CD4-positive, alpha-beta memory T cell (primary cell): Measurements from ENCODE around the gene LCN2. TPM values are rescaled to one million over a fixed set of nuclear protein-coding genes. Genes with fewer than 3 reads are reported as not detected.
A peak's percentile ranks its signal among the peaks of the same experiment; 100 is the strongest.

Experiments
- CTCF ChIA-PET: fragments of 350-600 bp; sonication (Branson Sonifier 250); formaldehyde crosslinking; loops from one replicate; lab custom pipeline; 2021; ENCODE audit warnings: inconsistent platforms; ENCODE audit not compliant: partially characterized antibody; lab: Charles Lee
- POLR2A ChIA-PET: fragments of 350-600 bp; sonication (Branson Sonifier 250); formaldehyde crosslinking; loops from one replicate; lab custom pipeline; 2021; ENCODE audit not compliant: partially characterized antibody; lab: Charles Lee
- DNase-seq, 5 donors: peaks; one replicate each; pipeline versions ENCODE4 v3.0.0 to v3.0.0-alpha.2; 2020 to 2022; ENCODE audit warnings: mixed read lengths in 1 of 5
- H3K27ac ChIP-seq: one replicate; pipeline ENCODE4 v1.7.0; 2013; ENCODE audit warnings: low read depth, low read length
- H3K27me3 ChIP-seq: 2 replicates; pipeline ENCODE4 v1.7.0; 2013; ENCODE audit warnings: mild to moderate bottlenecking, low read length, moderate library complexity; ENCODE audit not compliant: insufficient read depth
- H3K36me3 ChIP-seq: 2 replicates; pipeline ENCODE4 v1.7.0; 2013; ENCODE audit warnings: mild to moderate bottlenecking, low read length, moderate library complexity; ENCODE audit not compliant: insufficient read depth
- H3K4me1 ChIP-seq: 2 replicates; pipeline ENCODE4 v1.7.0; 2013; ENCODE audit warnings: mild to moderate bottlenecking, low read length, moderate library complexity; ENCODE audit not compliant: insufficient read depth
- H3K4me3 ChIP-seq, 2 donors: one replicate each; pipeline ENCODE4 v1.7.0; 2013; ENCODE audit warnings: low read length in 2 of 2, mild to moderate bottlenecking in 1 of 2
- H3K9me3 ChIP-seq, 2 donors: one replicate each; pipeline ENCODE4 v1.7.0; 2013; ENCODE audit warnings: low read length in 2 of 2, control low read depth in 1 of 2; ENCODE audit not compliant: control insufficient read depth in 1 of 2
- H3K27ac Mint-ChIP-seq, 7 donors: one replicate each; pipeline ENCODE4 v1.8.0; 2020 to 2021; ENCODE audit warnings: mixed read lengths in 7 of 7, mild to moderate bottlenecking in 6 of 7, inconsistent platforms in 3 of 7, moderate library complexity in 3 of 7
- H3K27me3 Mint-ChIP-seq, 2 donors: one replicate each; pipeline ENCODE4 v1.8.0; 2020 to 2021; ENCODE audit warnings: mixed read lengths in 2 of 2
- H3K36me3 Mint-ChIP-seq, 2 donors: one replicate each; pipeline ENCODE4 v1.8.0; 2020 to 2021; ENCODE audit warnings: mixed read lengths in 2 of 2, inconsistent platforms in 1 of 2, mild to moderate bottlenecking in 1 of 2
- H3K4me1 Mint-ChIP-seq, 4 donors: one replicate each; pipeline ENCODE4 v1.8.0; 2020 to 2021; ENCODE audit warnings: mixed read lengths in 4 of 4, mild to moderate bottlenecking in 1 of 4
- H3K4me3 Mint-ChIP-seq, 8 donors: one replicate each; pipeline ENCODE4 v1.8.0; 2020 to 2021; ENCODE audit warnings: mixed read lengths in 8 of 8, mild to moderate bottlenecking in 7 of 8, moderate library complexity in 6 of 8, inconsistent platforms in 3 of 8
- H3K9me3 Mint-ChIP-seq, 8 donors: one replicate each; pipeline ENCODE4 v1.8.0; 2020 to 2021; ENCODE audit warnings: mixed read lengths in 8 of 8, mild to moderate bottlenecking in 5 of 8, inconsistent platforms in 3 of 8, moderate library complexity in 1 of 8
- intact Hi-C: fragments of 100-400 bp; cut with micrococcal nuclease; formaldehyde crosslinking; loops from one replicate; pipeline ENCODE4 v1.15.1; 2023
- polyA plus RNA-seq, 2 donors: library from polyadenylated mRNA; unstranded; fragments of 300-500 nt; fragmentation: Illumina TruSeq; gene quantifications; one replicate each; pipeline ENCODE4 v1.2.3, GENCODE V29; 2021
- total RNA-seq, 2 experiments: library from RNA; stranded (reverse); gene quantifications; one replicate each; pipeline ENCODE4 v1.2.3, GENCODE V29; 2021

Gene LCN2
- total and polyA plus RNA-seq, 4 experiments from 2014 or later: not detected

DNA sequence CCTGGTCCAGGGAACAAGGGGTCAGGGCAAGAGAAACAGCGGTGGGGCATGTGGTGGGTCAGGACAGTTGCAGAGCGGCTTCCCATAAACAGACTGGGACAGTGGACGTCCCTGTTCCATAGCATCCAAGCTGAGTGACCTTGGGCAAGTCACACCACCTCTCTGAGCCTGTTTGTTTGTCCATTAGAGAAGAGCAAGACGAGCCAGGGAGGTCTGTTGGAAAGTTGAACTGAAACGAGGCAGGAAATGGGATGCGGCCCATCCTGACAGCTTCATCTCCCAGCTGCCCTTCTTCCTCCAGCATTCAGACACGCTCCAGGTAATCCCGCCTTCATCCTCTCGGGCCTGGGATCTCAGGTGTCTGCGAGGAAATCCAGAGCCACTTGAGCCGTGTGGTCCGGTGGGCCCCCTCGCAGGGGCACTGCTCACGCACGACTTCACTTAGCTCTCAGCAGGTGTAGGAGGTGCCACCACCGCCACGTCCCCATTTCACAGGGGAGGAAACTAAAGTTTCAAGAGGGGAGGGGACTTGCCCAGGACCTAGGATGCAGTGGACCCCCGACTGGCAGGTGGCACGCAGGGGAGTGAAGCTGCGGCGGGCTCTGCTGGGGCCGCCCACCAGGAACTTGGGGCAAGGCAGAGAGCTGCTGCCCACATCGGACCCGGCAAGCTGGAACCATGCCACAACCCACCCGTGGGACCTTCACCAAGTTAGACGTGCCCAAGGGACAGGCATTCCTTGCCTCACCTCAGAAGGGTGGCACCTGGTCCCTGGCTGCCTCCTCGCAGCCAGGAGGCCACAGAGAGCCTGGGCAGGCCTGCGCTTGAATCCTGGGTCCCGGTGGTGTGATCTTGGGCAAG is 34.7 kb upstream of the LCN2 start:
- peaks cover 6% of the 10 kb centered on the region for H3K4me1 ChIP-seq
- ChIA-PET CTCF (interaction anchor here (1.2 to 3.1 kb wide), 7 partner anchors 11 to 191 kb away, joined by 3 to 13 read pairs (median 3); no protein-coding TSS in a partner anchor), POLR2A (interaction anchor here (1.0 kb wide), 1 partner anchor 47 kb away, joined by 4 read pairs; the partner anchor contains the start of gene NAIF1)
- Mint-ChIP-seq H3K9me3 (no peaks in the 10 kb centered on the region), H3K36me3 (peaks cover 8 to 18% of the 10 kb centered on the region in 2 donors), H3K27ac (no peak overlapping the region), H3K27me3 (no peaks in the 10 kb centered on the region), H3K4me1 (peaks cover 5 to 10% (median 6%) of the 10 kb centered on the region in 4 donors), H3K4me3 (no peak overlapping the region)
- intact Hi-C loops: loop anchor here (5.0 kb wide), 2 partner anchors 142 to 327 kb away; partner anchors contain the start of gene CDK9
- H3K27ac ChIP-seq: no peak overlapping the region
- no peaks in the 10 kb centered on the region for H3K27me3 ChIP-seq
- H3K4me3 ChIP-seq: no peak overlapping the region
- DNase-seq: no peak
- H3K36me3 ChIP-seq: no peaks in the 10 kb centered on the region
- H3K9me3 ChIP-seq: no peaks in the 10 kb centered on the region

- POLR2A ChIA-PET: interaction anchor here (0.7 to 1.4 kb wide), 3 partner anchors 10 to 13 kb away, joined by 3 to 7 read pairs (median 6); partner anchors contain the start of gene PTGES2
Observed at GRCh38 chr9:128115187-128116103, 33.8 kb upstream of the LCN2 start.

GRCh38 chr9:128116104-128117083 is 32.9 kb upstream of the LCN2 start:
- Histone ChIP-seq H3K4me3 (no peak overlapping the region), H3K27me3 (no peaks in the 10 kb centered on the region), H3K9me3 (no peaks in the 10 kb centered on the region), H3K4me1 (peaks cover 6% of the 10 kb centered on the region), H3K27ac (no peak overlapping the region), H3K36me3 (no peaks in the 10 kb centered on the region)
- POLR2A ChIA-PET: interaction anchor here (0.7 to 1.4 kb wide), 3 partner anchors 9 to 12 kb away, joined by 3 to 7 read pairs (median 6); partner anchors contain the start of gene PTGES2
- Mint-ChIP-seq H3K36me3 (peaks cover 6 to 16% of the 10 kb centered on the region in 2 donors), H3K27ac (peak overlapping the region in 1 of 7 donors; percentile 15), H3K9me3 (no peaks in the 10 kb centered on the region), H3K4me3 (no peak overlapping the region), H3K27me3 (no peaks in the 10 kb centered on the region), H3K4me1 (peaks cover 3 to 7% (median 5%) of the 10 kb centered on the region in 4 donors)
- CTCF ChIA-PET: interaction anchor here (0.9 to 3.3 kb wide), 10 partner anchors 9 to 177 kb away, joined by 3 to 21 read pairs (median 6); no protein-coding TSS in a partner anchor
- intact Hi-C loops: loop anchor here (1.0 to 5.0 kb wide), 5 partner anchors 12 to 329 kb away; partner anchors contain the start of gene CDK9
- no peak for DNase-seq

More at GRCh38 chr9:128115187-128116103, 33.8 kb upstream of the LCN2 start:
- Mint-ChIP-seq H3K9me3 (no peaks in the 10 kb centered on the region), H3K27me3 (no peaks in the 10 kb centered on the region), H3K4me3 (no peak overlapping the region), H3K36me3 (peaks cover 6 to 15% of the 10 kb centered on the region in 2 donors), H3K27ac (no peak overlapping the region), H3K4me1 (peaks cover 3 to 7% (median 5%) of the 10 kb centered on the region in 4 donors)
- no peaks in the 10 kb centered on the region for H3K9me3 ChIP-seq
- H3K4me3 ChIP-seq: no peak overlapping the region
- peaks cover 6% of the 10 kb centered on the region for H3K4me1 ChIP-seq
- DNase-seq: no peak
- no peaks in the 10 kb centered on the region for H3K27me3 ChIP-seq
- intact Hi-C loops: loop anchor here (2.0 to 5.0 kb wide), 3 partner anchors 81 to 328 kb away; partner anchors contain the start of gene CDK9
- CTCF ChIA-PET: interaction anchor here (0.9 to 3.3 kb wide), 13 partner anchors 10 to 192 kb away, joined by 3 to 21 read pairs (median 3); no protein-coding TSS in a partner anchor
- H3K36me3 ChIP-seq: no peaks in the 10 kb centered on the region
- no peak overlapping the region for H3K27ac ChIP-seq

GRCh38 chr9:128117613-128118471 is 31.4 kb upstream of the LCN2 start:
- no peaks in the 10 kb centered on the region for H3K9me3 ChIP-seq
- peak; percentile 88 to 93 (median 91) for DNase-seq
- Mint-ChIP-seq H3K4me3 (peak overlapping the region in 2 of 8 donors; percentile 48 to 50), H3K27ac (peak overlapping the region in 6 of 7 donors; percentile 9 to 91 (median 61)), H3K9me3 (no peaks in the 10 kb centered on the region), H3K4me1 (peaks cover 3 to 7% (median 5%) of the 10 kb centered on the region in 4 donors), H3K36me3 (peaks cover 6 to 21% of the 10 kb centered on the region in 2 donors), H3K27me3 (no peaks in the 10 kb centered on the region)
- ChIA-PET CTCF (interaction anchor here (0.5 to 3.3 kb wide), 26 partner anchors 8 to 618 kb away, joined by 3 to 21 read pairs (median 5); partner anchors contain the start of gene BBLN), POLR2A (interaction anchor here (0.6 to 1.7 kb wide), 4 partner anchors 10 to 623 kb away, joined by 3 to 10 read pairs (median 3); partner anchors contain the start of genes PTGES2 and TTC16)
- H3K4me3 ChIP-seq: no peak overlapping the region
- peaks cover 6% of the 10 kb centered on the region for H3K4me1 ChIP-seq
- no peak overlapping the region for H3K27ac ChIP-seq
- intact Hi-C loops: loop anchor here (1.0 to 5.0 kb wide), 5 partner anchors 10 to 331 kb away; partner anchors contain the start of gene CDK9
- H3K27me3 ChIP-seq: no peaks in the 10 kb centered on the region
- H3K36me3 ChIP-seq: no peaks in the 10 kb centered on the region

DNA sequence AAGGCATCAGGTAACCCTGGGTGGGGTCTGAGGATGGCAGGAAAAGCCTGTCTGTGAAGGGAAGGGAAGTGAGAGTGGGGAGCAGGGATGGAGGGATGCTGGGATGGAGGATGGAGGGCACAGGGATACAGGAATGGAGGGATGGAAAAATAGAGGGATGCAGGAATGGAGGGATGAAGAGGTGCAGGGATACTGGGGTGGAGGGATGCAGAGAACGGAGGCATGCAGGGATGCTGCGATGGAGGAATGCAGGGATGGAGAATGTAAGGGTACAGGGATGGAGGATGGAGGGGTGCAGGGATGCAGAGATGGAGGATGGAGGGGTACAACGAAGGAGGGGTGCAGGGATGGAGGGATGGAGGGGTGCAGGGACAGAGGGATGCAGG is 30.8 kb upstream of the LCN2 start:
- ChIA-PET POLR2A (interaction anchor here (1.7 kb wide), 1 partner anchor 10 kb away, joined by 10 read pairs; the partner anchor contains the start of gene PTGES2), CTCF (interaction anchor here (0.9 to 3.3 kb wide), 16 partner anchors 7 to 176 kb away, joined by 3 to 21 read pairs (median 6); partner anchors contain the start of gene BBLN)
- Mint-ChIP-seq H3K4me3 (peak overlapping the region in 1 of 8 donors; percentile 32), H3K36me3 (peaks cover 3 to 21% of the 10 kb centered on the region in 2 donors), H3K27ac (peak overlapping the region in 2 of 7 donors; percentile 49 to 55), H3K27me3 (no peaks in the 10 kb centered on the region), H3K4me1 (peaks cover 3 to 7% (median 5%) of the 10 kb centered on the region in 4 donors), H3K9me3 (no peaks in the 10 kb centered on the region)
- intact Hi-C loops: loop anchor here (5.0 kb wide), 2 partner anchors 146 to 331 kb away; partner anchors contain the start of gene CDK9
- Histone ChIP-seq H3K4me3 (no peak overlapping the region), H3K27ac (no peak overlapping the region), H3K36me3 (peaks cover 2% of the 10 kb centered on the region), H3K27me3 (no peaks in the 10 kb centered on the region), H3K9me3 (no peaks in the 10 kb centered on the region), H3K4me1 (peaks cover 6% of the 10 kb centered on the region)
- DNase-seq: no peak
